Astrocyte of the spinal cord (primary cell): ENCODE measurements around the gene CIROP.

ENCODE experiments used
- DNase-seq: peaks from one replicate; pipeline ENCODE4 v3.0.0; 2011; ENCODE audit warnings: low read depth, low spot score
- H3K4me3 ChIP-seq: 2 replicates; pipeline ENCODE4 v1.5.1; 2011; ENCODE audit warnings: low read depth, mild to moderate bottlenecking, low read length, moderate library complexity
- in situ Hi-C: cut with HindIII; loops from 2 replicates; pipeline ENCODE4 v1.10.0; 2017; ENCODE audit warnings: low sequenced_read_pairs
- TF ChIP-seq, protein P1 (sequence below): IDR thresholded peaks from 2 replicates; pipeline ENCODE4 v1.5.1; 2012; ENCODE audit warnings: low read depth, mild to moderate bottlenecking, low read length, inconsistent platforms

Gene CIROP

DNA sequence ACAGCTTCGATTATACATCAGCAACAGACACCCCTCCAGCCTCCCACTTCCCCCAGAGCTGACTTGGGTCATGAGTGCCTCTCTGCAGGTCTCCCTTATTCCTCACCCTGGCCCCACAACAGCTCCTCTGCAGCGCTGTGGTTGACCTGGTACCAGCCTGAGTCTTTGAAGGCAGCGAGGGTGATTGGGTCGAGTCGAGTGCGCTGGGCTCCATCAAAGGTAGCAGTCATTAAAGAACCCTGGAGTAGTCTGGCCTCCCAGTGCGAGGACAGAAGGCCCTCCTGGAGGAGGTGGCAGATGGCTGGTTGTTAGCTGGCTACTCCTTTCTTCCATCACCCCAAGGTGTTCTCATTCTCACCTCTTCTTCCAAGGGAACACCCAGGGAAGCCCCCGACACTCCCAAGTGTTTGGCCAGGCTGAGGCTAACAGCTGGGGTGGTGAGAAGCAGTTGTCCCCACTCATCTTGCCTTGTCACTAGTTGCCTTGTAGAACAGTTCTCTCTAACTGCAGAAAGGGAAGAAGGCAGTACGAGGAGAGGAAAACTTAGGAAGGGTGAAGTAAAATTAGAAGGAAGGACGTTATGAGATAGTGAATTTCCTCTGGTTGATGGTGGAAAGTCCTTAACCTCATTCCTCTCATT, 2.7 kb downstream of the CIROP start:
- no peak overlapping the region for H3K4me3 ChIP-seq
- TF ChIP-seq, protein P1, sequence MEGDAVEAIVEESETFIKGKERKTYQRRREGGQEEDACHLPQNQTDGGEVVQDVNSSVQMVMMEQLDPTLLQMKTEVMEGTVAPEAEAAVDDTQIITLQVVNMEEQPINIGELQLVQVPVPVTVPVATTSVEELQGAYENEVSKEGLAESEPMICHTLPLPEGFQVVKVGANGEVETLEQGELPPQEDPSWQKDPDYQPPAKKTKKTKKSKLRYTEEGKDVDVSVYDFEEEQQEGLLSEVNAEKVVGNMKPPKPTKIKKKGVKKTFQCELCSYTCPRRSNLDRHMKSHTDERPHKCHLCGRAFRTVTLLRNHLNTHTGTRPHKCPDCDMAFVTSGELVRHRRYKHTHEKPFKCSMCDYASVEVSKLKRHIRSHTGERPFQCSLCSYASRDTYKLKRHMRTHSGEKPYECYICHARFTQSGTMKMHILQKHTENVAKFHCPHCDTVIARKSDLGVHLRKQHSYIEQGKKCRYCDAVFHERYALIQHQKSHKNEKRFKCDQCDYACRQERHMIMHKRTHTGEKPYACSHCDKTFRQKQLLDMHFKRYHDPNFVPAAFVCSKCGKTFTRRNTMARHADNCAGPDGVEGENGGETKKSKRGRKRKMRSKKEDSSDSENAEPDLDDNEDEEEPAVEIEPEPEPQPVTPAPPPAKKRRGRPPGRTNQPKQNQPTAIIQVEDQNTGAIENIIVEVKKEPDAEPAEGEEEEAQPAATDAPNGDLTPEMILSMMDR, result no peak
- in situ Hi-C loops, result no loop called here

DNA sequence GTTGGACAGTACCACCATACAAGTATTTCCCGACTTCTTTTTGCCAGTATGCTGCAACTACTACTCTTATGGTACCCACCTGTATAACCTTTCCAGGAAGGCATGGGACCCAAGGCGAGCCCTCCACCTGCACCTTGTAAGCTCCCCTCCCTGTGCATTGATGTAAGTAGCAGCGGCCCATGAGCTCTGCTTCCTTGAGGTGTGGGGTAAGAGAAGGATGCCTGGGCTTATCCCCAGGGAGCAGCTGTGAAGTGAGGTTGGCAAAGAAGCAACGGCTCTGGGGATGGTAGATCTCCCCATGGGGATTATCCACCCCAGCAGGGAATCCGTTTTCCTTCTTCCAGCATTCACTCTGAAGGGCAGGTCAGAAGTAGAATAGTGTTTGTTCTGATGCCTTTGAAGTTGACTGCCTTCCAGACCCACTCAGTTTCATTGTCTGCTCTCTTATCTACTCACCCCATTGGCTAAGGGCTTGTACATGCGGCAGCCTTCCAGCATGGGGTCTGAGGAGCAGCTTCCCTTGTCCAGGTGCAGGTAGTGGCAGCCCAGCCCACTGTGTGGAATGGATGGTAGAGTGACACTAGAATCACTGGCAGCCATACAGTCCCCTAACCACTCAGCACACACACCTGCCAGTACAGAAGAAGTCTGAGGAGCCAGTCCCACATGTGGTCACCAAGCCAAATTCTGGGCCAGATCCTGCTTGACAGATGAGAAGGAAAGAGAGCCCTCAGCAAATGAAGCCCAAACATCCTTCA, 3.4 kb downstream of the CIROP start:
- no peak overlapping the region for H3K4me3 ChIP-seq
- in situ Hi-C loops, result no loop called here
- DNase-seq, result no peak
- TF ChIP-seq, protein P1, result no peak

More for the DNA sequence above, 2.7 kb downstream of the CIROP start:
- DNase-seq, result no peak

DNA sequence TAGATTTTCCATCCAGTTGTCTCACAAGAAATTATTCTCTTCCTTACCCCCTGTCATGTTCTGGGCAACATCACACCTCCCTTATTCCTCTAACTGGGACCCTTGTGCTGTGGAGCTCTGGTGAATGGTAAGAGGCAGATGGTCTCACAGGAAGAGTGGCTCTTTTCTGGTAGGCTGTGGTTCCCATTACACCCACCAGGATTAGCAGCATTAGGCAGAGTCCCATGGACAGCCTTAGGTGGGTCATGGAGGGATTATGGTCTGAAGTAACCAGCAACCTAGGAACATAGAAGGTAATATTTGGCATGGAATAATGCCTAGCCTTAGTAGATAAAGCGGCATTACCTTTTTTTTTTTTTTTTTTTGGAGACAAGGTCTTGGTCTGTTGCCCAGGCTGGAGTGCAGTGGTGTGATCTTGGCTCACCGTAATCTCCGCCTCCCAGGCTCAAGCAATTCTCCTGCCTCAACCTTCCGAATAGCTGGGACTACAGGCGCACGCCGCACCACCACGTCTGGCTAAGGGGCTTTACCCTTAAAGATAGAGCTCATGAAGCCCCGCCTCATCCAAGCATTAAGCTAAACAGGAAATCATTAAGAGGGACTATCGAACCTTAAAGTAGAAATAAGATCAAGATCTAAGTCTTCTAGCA, 5.5 kb downstream of the CIROP start:
- no peak for DNase-seq
- TF ChIP-seq, protein P1, result no peak
- H3K4me3 ChIP-seq, result no peak overlapping the region
- in situ Hi-C loops, result no loop called here

DNA sequence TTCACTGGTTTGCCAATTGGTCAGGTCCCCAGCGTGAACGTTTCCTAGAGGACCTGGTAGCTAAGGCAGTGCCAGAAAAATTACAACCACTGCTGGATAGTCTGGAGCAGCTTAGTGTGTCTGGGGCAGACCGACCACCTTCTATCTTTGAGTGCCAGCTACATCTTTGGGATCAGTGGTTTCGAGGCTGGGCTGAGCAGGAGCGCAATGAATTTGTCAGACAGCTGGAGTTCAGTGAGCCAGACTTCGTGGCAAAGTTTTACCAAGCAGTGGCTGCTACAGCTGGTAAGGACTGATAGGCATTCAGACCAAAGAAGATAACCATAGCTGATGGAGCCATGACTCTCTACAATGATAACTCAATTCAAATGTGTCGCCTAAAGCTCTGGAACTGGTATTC, 7.0 kb downstream of the CIROP start:
- TF ChIP-seq, protein P1, result no peak
- no peak overlapping the region for H3K4me3 ChIP-seq
- in situ Hi-C loops, result no loop called here
- no peak for DNase-seq

DNA sequence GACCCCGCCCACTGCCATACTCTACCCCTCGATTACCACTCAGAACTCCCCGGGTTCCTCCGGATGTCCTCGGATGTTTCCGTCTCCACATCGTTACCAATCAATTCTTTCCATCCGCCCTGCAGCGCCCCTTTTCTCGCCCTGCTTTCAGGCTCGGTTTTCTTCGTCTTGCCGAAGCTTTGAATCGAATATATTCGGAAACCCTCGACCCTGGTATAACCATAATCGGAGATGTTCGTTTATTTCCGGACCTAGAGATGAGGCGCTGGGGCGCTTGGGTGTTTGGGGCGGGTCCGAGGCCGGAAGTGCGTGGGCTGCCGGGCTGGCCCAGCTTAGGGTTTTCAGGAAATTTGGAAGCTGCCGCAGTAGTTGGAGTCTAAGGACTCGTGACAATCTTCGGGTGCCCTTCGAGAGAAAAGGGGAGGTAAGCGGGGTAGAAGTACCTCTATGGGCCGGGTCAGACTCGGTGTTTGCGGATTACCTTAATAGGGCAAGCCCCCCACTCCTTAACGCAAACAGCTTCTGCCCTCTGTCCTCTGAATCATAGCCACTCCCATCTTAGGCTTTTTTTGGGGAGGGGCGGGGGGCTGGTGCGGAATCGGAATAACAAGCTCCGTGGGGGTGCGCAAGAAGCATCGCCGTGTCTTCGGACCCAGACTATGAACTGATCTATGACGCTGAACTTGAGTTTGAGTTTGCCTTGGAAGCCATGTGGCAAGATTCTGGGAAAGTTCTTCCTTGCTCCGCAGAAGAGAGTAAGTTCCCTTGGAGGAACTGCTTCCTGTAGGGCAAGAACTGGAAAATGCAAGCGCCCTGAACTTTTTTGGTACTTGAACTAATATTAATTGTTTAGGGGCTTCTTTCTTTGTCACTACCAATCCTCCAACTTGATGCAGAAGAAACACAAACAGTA, 9.3 kb downstream of the CIROP start, which contains the start of gene C14orf119:
Gene C14orf119, plus strand, starts transcription at position 310 of the 913 bp plus-strand sequence. CDS start 2,154 bp downstream, outside the sequence.
- TF ChIP-seq, protein P1, result no peak
- peak within 1 kb of the TSS; percentile 87 for H3K4me3 ChIP-seq
- in situ Hi-C loops, result no loop called here
- DNase-seq, result peak; percentile 100
